ENCODE measurements around the gene CLEC16A.

Gene CLEC16A

GRCh38 chr16:11198828-11199227 lies 254.5 kb downstream of the CLEC16A start:
- no peak for TF ChIP-seq CTCF (IDR thresholded peaks at IDR 0.05; ENCODE audit: low read depth, low read length)
- H3K4me3 ChIP-seq (ENCODE audit: low read depth, low read length), result no peak overlapping the region
- DNase-seq (ENCODE audit: low read depth, low spot score), result no peak
- in situ Hi-C loops (cut with HindIII; ENCODE audit: low sequenced_read_pairs), result no loop called here

- no peak overlapping the region for H3K4me3 ChIP-seq (ENCODE audit: low read depth, low read length)
- DNase-seq (ENCODE audit: low read depth, low spot score), result no peak
- TF ChIP-seq CTCF (IDR thresholded peaks at IDR 0.05; ENCODE audit: low read depth, low read length), result no peak
- in situ Hi-C loops (cut with HindIII; ENCODE audit: low sequenced_read_pairs), result no loop called here
Observed at GRCh38 chr16:11200592-11200991, 256.2 kb downstream of the CLEC16A start.

GRCh38 chr16:11201498-11202259 lies 257.3 kb downstream of the CLEC16A start:
- H3K4me3 ChIP-seq (ENCODE audit: low read depth, low read length), result no peak overlapping the region
- in situ Hi-C loops (cut with HindIII; ENCODE audit: low sequenced_read_pairs), result no loop called here
- DNase-seq (ENCODE audit: low read depth, low spot score), result peak; percentile 70
- no peak for TF ChIP-seq CTCF (IDR thresholded peaks at IDR 0.05; ENCODE audit: low read depth, low read length)

- no peak overlapping the region for H3K4me3 ChIP-seq (ENCODE audit: low read depth, low read length)
- DNase-seq (ENCODE audit: low read depth, low spot score), result peak; percentile 50
- no peak for TF ChIP-seq CTCF (IDR thresholded peaks at IDR 0.05; ENCODE audit: low read depth, low read length)
- in situ Hi-C loops (cut with HindIII; ENCODE audit: low sequenced_read_pairs), result no loop called here
Observed at GRCh38 chr16:11202260-11203091, 258.1 kb downstream of the CLEC16A start.

- in situ Hi-C loops (cut with HindIII; ENCODE audit: low sequenced_read_pairs), result no loop called here
- no peak for DNase-seq (ENCODE audit: low read depth, low spot score)
Observed at GRCh38 chr16:11203111-11203623, 258.8 kb downstream of the CLEC16A start.

More at GRCh38 chr16:11203111-11203623, 258.8 kb downstream of the CLEC16A start:
- no peak overlapping the region for H3K4me3 ChIP-seq (ENCODE audit: low read depth, low read length)
- TF ChIP-seq CTCF (IDR thresholded peaks at IDR 0.05; ENCODE audit: low read depth, low read length), result no peak
